SU-DHL-6 (cell line): ENCODE data around the gene ETV1.

ENCODE experiments used
- H2AFZ ChIP-seq: fragments of 200-600 bp; sonication (generic); 2 replicates; pipeline ENCODE4 v1.6.1; 2014; ENCODE audit warnings: low read depth, mild to moderate bottlenecking, moderate library complexity, mixed read lengths, antibody characterized with exemption, low read length; ENCODE audit not compliant: severe bottlenecking
- H3F3A ChIP-seq: fragments of 200-600 bp; shearing (Covaris generic); 2 replicates; pipeline ENCODE4 v1.6.0; 2016; ENCODE audit warnings: antibody characterized with exemption, mild to moderate bottlenecking; ENCODE audit not compliant: insufficient read depth
- H3K27ac ChIP-seq: fragments of 200-600 bp; sonication (generic); 2 replicates; pipeline ENCODE4 v1.5.1; 2016; ENCODE audit warnings: low read depth, mild to moderate bottlenecking, low read length, moderate library complexity, mixed read lengths
- H3K27me3 ChIP-seq: fragments of 200-600 bp; sonication (generic), shearing (Covaris generic); 2 replicates; pipeline ENCODE4 v1.6.0; 2014; ENCODE audit warnings: mild to moderate bottlenecking, low read length
- H3K36me3 ChIP-seq: fragments of 200-600 bp; sonication (generic); 2 replicates; pipeline ENCODE4 v1.6.1; 2014; ENCODE audit warnings: mild to moderate bottlenecking, low read length, mixed read lengths
- H3K4me2 ChIP-seq: fragments of 300-600, 200-600 bp; shearing (Covaris generic), sonication (generic); 2 replicates; pipeline ENCODE4 v1.6.0; 2014; ENCODE audit warnings: low read length, low read depth, mild to moderate bottlenecking; ENCODE audit not compliant: poor library complexity, severe bottlenecking
- H3K4me3 ChIP-seq: fragments of 200-600 bp; sonication (generic); 2 replicates; pipeline ENCODE4 v1.5.1; 2014; ENCODE audit warnings: antibody characterized with exemption, low read length, mild to moderate bottlenecking, mixed read lengths; ENCODE audit not compliant: insufficient read depth, poor library complexity, severe bottlenecking
- H3K79me2 ChIP-seq: fragments of 200-600 bp; sonication (generic); 2 replicates; pipeline ENCODE4 v1.6.1; 2014; ENCODE audit warnings: mild to moderate bottlenecking, low read length, moderate library complexity; ENCODE audit not compliant: insufficient read depth
- H3K9ac ChIP-seq: fragments of 200-600 bp; sonication (generic); 2 replicates; pipeline ENCODE4 v1.7.0; 2014; ENCODE audit warnings: mild to moderate bottlenecking, low read length
- H3K9me2 ChIP-seq: fragments of 200-600 bp; sonication (generic); replicated peaks from 2 replicates; pipeline ENCODE4 v1.6.1; 2014; ENCODE audit warnings: low read length; ENCODE audit not compliant: insufficient read depth
- H3K9me3 ChIP-seq: fragments of 200-600 bp; sonication (generic); 2 replicates; pipeline ENCODE4 v1.6.1; 2014; ENCODE audit warnings: low read length, mixed read lengths; ENCODE audit not compliant: insufficient read depth
- H4K20me1 ChIP-seq: fragments of 200-600 bp; sonication (generic); 2 replicates; pipeline ENCODE4 v1.6.1; 2014; ENCODE audit warnings: low read depth, mild to moderate bottlenecking, antibody characterized with exemption, low read length, moderate library complexity, mixed read lengths
- CTCF ChIP-seq: fragments of 200-600 bp; sonication (generic); IDR thresholded peaks from one replicate; pipeline ENCODE4 v1.5.1; 2017; ENCODE audit warnings: antibody characterized with exemption, mild to moderate bottlenecking, low read length, moderate library complexity; ENCODE audit not compliant: insufficient read depth, poor library complexity, severe bottlenecking
- EZH2phosphoT487 ChIP-seq: fragments of 200-600 bp; sonication (generic), shearing (Covaris generic); conservative IDR thresholded peaks from 2 replicates; pipeline ENCODE4 v1.6.1; 2018; ENCODE audit warnings: mild to moderate bottlenecking, antibody characterized with exemption, low read length, moderate library complexity, mixed read lengths

ETV1 gene

GRCh38 chr7:13852281-13852968 lies 137.0 kb downstream of the ETV1 start:
- no peak overlapping the region for H3K9ac ChIP-seq
- H3K4me2 ChIP-seq = no peak overlapping the region
- H3K27ac ChIP-seq = no peak overlapping the region
- TF ChIP-seq EZH2phosphoT487 = no peak
- H3K27me3 ChIP-seq = no peaks in the 10 kb centered on the region
- H3K9me3 ChIP-seq = no peaks in the 10 kb centered on the region
- no peaks in the 10 kb centered on the region for H4K20me1 ChIP-seq
- no peaks in the 10 kb centered on the region for H3K36me3 ChIP-seq
- H3K9me2 ChIP-seq = no peaks in the 10 kb centered on the region
- no peaks in the 10 kb centered on the region for H3K79me2 ChIP-seq
- H3K4me3 ChIP-seq = no peak overlapping the region
- H3F3A ChIP-seq = no peaks in the 10 kb centered on the region
- no peak overlapping the region for H2AFZ ChIP-seq

GRCh38 chr7:13851736-13852135 lies 137.7 kb downstream of the ETV1 start:
- Histone ChIP-seq H3K9me2 (no peaks in the 10 kb centered on the region), H3F3A (no peaks in the 10 kb centered on the region), H3K27ac (no peak overlapping the region), H3K4me3 (no peak overlapping the region), H3K79me2 (no peaks in the 10 kb centered on the region), H3K9me3 (no peaks in the 10 kb centered on the region), H4K20me1 (no peaks in the 10 kb centered on the region), H3K4me2 (no peak overlapping the region), H2AFZ (no peak overlapping the region), H3K9ac (no peak overlapping the region), H3K36me3 (no peaks in the 10 kb centered on the region), H3K27me3 (no peaks in the 10 kb centered on the region)
- no peak for TF ChIP-seq EZH2phosphoT487
- no peak for TF ChIP-seq CTCF

GRCh38 chr7:13850185-13850752 lies 139.2 kb downstream of the ETV1 start:
- no peaks in the 10 kb centered on the region for H3F3A ChIP-seq
- H4K20me1 ChIP-seq = no peaks in the 10 kb centered on the region
- no peak overlapping the region for H3K4me3 ChIP-seq
- H2AFZ ChIP-seq = peak overlapping the region; percentile 52
- no peaks in the 10 kb centered on the region for H3K79me2 ChIP-seq
- H3K27ac ChIP-seq = no peak overlapping the region
- H3K9me3 ChIP-seq = no peaks in the 10 kb centered on the region
- H3K9ac ChIP-seq = no peak overlapping the region
- H3K9me2 ChIP-seq = no peaks in the 10 kb centered on the region
- no peak overlapping the region for H3K4me2 ChIP-seq
- H3K27me3 ChIP-seq = no peaks in the 10 kb centered on the region
- no peaks in the 10 kb centered on the region for H3K36me3 ChIP-seq
- TF ChIP-seq EZH2phosphoT487 = no peak
- no peak for TF ChIP-seq CTCF
